Right lobe of liver (tissue), 4 donors: ENCODE results near the gene NR2F1-AS1.

Experiments used
- CTCF ChIP-seq, 4 donors: fragments of 200-600 bp in 3 of 4; fragments of 450-650 bp in 1 of 4; IDR thresholded peaks; one replicate each; pipeline versions ENCODE4 v1.5.1 to v1.8.0; 2016 to 2022; ENCODE audit warnings: antibody characterized with exemption in 4 of 4, mild to moderate bottlenecking in 2 of 4
- POLR2A ChIP-seq: fragments of 450-650 bp; IDR thresholded peaks from one replicate; pipeline ENCODE4 v1.6.1; 2017; ENCODE audit warnings: antibody characterized with exemption, mild to moderate bottlenecking
- donor health status: DM: no; HTN: no; CAD: no.
- donor health status: DM: no; HTN: no; CAD: no.
- donor health status: DM: no; HTN: yes; CAD: no.

- TF ChIP-seq POLR2A: no peak
- TF ChIP-seq CTCF (IDR thresholded peaks at IDR 0.05): no peak
Observed at GRCh38 chr5:93585041-93585766, 4.2 kb upstream of the NR2F1-AS1 start.
